Esophagus squamous epithelium (tissue), 5 donors: ENCODE measurements around the gene SPG21. TPM values are rescaled to one million over a fixed set of nuclear protein-coding genes. Genes with fewer than 3 reads are reported as not detected.

Experiments used
- DNase-seq: peaks from one replicate; lab custom pipeline; 2025; lab: John Stamatoyannopoulos, UW
- H3K27ac ChIP-seq, 4 donors: fragments of 200-600 bp; sonication (generic); one replicate each; pipeline ENCODE4 v1.5.1; 2016 to 2019; ENCODE audit warnings: mild to moderate bottlenecking in 1 of 4
- H3K27me3 ChIP-seq, 4 donors: fragments of 200-600 bp; sonication (generic); 1 replicate in 3 of 4; 2 replicates in 1 of 4; pipeline versions ENCODE4 v1.5.1 to v1.6.0; 2017 to 2021; ENCODE audit warnings: antibody characterized with exemption in 1 of 4
- H3K36me3 ChIP-seq, 3 donors: fragments of 200-600 bp; sonication (generic); one replicate each; pipeline ENCODE4 v1.5.1; 2016 to 2019
- H3K4me1 ChIP-seq, 3 donors: fragments of 200-600 bp; sonication (generic); one replicate each; pipeline ENCODE4 v1.5.1; 2017 to 2019
- H3K4me3 ChIP-seq, 4 donors: fragments of 200-600 bp; sonication (generic); 1 replicate in 3 of 4; 2 replicates in 1 of 4; pipeline ENCODE4 v1.5.1; 2016 to 2019; ENCODE audit warnings: mild to moderate bottlenecking in 2 of 4, moderate library complexity in 1 of 4
- H3K9me3 ChIP-seq, 3 donors: fragments of 200-600 bp; sonication (generic); one replicate each; pipeline ENCODE4 v1.5.1; 2016 to 2019
- CTCF ChIP-seq, 6 experiments: fragments of 450-650 bp in 4 of 6; fragments of 200-600 bp in 2 of 6; sonication (generic) in 2 of 6; IDR thresholded peaks; one replicate each; pipeline ENCODE4 v1.5.1; 2016 to 2019; ENCODE audit warnings: antibody characterized with exemption in 6 of 6, mild to moderate bottlenecking in 4 of 6, moderate library complexity in 4 of 6
- POLR2A ChIP-seq, 4 donors: fragments of 450-650 bp; IDR thresholded peaks; one replicate each; pipeline ENCODE4 v1.6.1; 2017; ENCODE audit warnings: antibody characterized with exemption in 4 of 4, mild to moderate bottlenecking in 4 of 4, moderate library complexity in 3 of 4
- whole genome bisulfite sequencing, 2 donors: methylation state at CpG; one replicate each; pipeline ENCODE4 v1.1.5; 2018; 5-methylcytosine and 5-hydroxymethylcytosine counted together
- intact Hi-C: fragments of 100-400 bp; cut with DNase I; formaldehyde crosslinking; loops from one replicate; pipeline ENCODE4 v1.15.0; 2022
- total RNA-seq, 4 donors: library from RNA; depleted of rRNA; stranded (reverse); fragments of >200 nt; gene quantifications; one replicate each; pipeline ENCODE4 v1.1.0, GENCODE V29; 2016
- donor health status: DM: yes; HTN: yes; CAD: no.

SPG21 gene
- 10 to 100 TPM; 41.3 to 67.3 (median 59.6) TPM for total RNA-seq

- WGBS, 2 donors, result 0 to 1% methylated on average over 8 to 20 of the region's 75 CpGs
- peak within 1 kb of the TSS; percentile 87 to 97 (median 94) for H3K4me3 ChIP-seq
- peak within 1 kb of the TSS; percentile 89 to 97 (median 93) for H3K27ac ChIP-seq
- TF ChIP-seq CTCF (IDR thresholded peaks at IDR 0.05), result peak in 1 of 6 experiments; percentile 4
- TF ChIP-seq POLR2A (IDR thresholded peaks at IDR 0.05), result peak in 3 of 4 donors; percentile 19 to 61 (median 53)
- H3K27me3 ChIP-seq, result no peaks in the 10 kb centered on the region
- no peaks in the 10 kb centered on the region for H3K9me3 ChIP-seq
- peaks cover 9 to 47% (median 32%) of the 10 kb centered on the region in 3 donors for H3K4me1 ChIP-seq
- intact Hi-C loops, result no loop called here
- no peaks in the 10 kb centered on the region for H3K36me3 ChIP-seq
- DNase-seq, result peak; percentile 49
Observed at GRCh38 chr15:64989416-64990167, at the start of gene SPG21. Gene SPG21 (minus strand): TSS chr15:64989914. CDS start chr15:64983569, 6,345 bp downstream.

- Histone ChIP-seq H3K4me1 (peaks cover 0 to 14% (median 7%) of the 10 kb centered on the region in 3 donors), H3K4me3 (no peak overlapping the region), H3K27me3 (no peaks in the 10 kb centered on the region), H3K36me3 (no peaks in the 10 kb centered on the region), H3K27ac (no peak overlapping the region), H3K9me3 (no peaks in the 10 kb centered on the region)
- intact Hi-C loops, result no loop called here
- TF ChIP-seq POLR2A (IDR thresholded peaks at IDR 0.05) (no peak), CTCF (IDR thresholded peaks at IDR 0.05) (no peak)
- WGBS, 2 donors, result 74 to 77% methylated on average over 2 to 3 of the region's 5 CpGs
- no peak for DNase-seq
Observed at GRCh38 chr15:65038836-65039235, 49.1 kb upstream of the SPG21 start.

- intact Hi-C loops, result no loop called here
- Histone ChIP-seq H3K4me1 (peaks cover under 1 to 14% (median 7%) of the 10 kb centered on the region in 3 donors), H3K9me3 (no peaks in the 10 kb centered on the region), H3K27ac (no peak overlapping the region), H3K36me3 (no peaks in the 10 kb centered on the region), H3K4me3 (no peak overlapping the region), H3K27me3 (no peaks in the 10 kb centered on the region)
- TF ChIP-seq CTCF (IDR thresholded peaks at IDR 0.05) (no peak), POLR2A (IDR thresholded peaks at IDR 0.05) (no peak)
- 92 to 93% methylated on average over 3 of the region's 3 CpGs for WGBS, 2 donors
- DNase-seq, result no peak
Observed at GRCh38 chr15:65038428-65038827, 48.7 kb upstream of the SPG21 start.

GRCh38 chr15:65037309-65037708 is 47.6 kb upstream of the SPG21 start:
- H3K27me3 ChIP-seq, result no peaks in the 10 kb centered on the region
- 84 to 85% methylated on average over 1 of the region's 1 CpG for WGBS, 2 donors
- H3K27ac ChIP-seq, result no peak overlapping the region
- no peak for TF ChIP-seq CTCF (IDR thresholded peaks at IDR 0.05)
- no peak for TF ChIP-seq POLR2A (IDR thresholded peaks at IDR 0.05)
- H3K36me3 ChIP-seq, result no peaks in the 10 kb centered on the region
- H3K9me3 ChIP-seq, result no peaks in the 10 kb centered on the region
- H3K4me1 ChIP-seq, result peaks cover 2 to 13% (median 5%) of the 10 kb centered on the region in 3 donors
- intact Hi-C loops, result no loop called here
- DNase-seq, result no peak
- H3K4me3 ChIP-seq, result no peak overlapping the region

GRCh38 chr15:65034719-65035118 is 45.0 kb upstream of the SPG21 start:
- no peak overlapping the region for H3K27ac ChIP-seq
- no peak overlapping the region for H3K4me3 ChIP-seq
- WGBS, 2 donors, result 58 to 76% methylated on average over 9 to 11 of the region's 11 CpGs
- H3K36me3 ChIP-seq, result no peaks in the 10 kb centered on the region
- H3K27me3 ChIP-seq, result no peaks in the 10 kb centered on the region
- no peaks in the 10 kb centered on the region for H3K9me3 ChIP-seq
- H3K4me1 ChIP-seq, result peaks cover 2 to 17% (median 5%) of the 10 kb centered on the region in 3 donors
- TF ChIP-seq POLR2A (IDR thresholded peaks at IDR 0.05), result no peak
- intact Hi-C loops, result no loop called here
- no peak for DNase-seq
